Activated CD4-positive, alpha-beta T cell treated with anti-CD3 and anti-CD28 coated beads, Interleukin-2, amount 10 ng/mL, durations not matched to agents 7 days and 5 days (primary cell): Measurements from ENCODE around the gene MAGI2. TPM values are rescaled to one million over a fixed set of nuclear protein-coding genes. Genes with fewer than 3 reads are reported as not detected.

Experiments
- CTCF ChIA-PET: fragments of 350-600 bp; sonication (Branson Sonifier 250); formaldehyde crosslinking; loops from one replicate; lab custom pipeline; 2021; ENCODE audit warnings: antibody characterized with exemption; lab: Charles Lee
- POLR2A ChIA-PET: fragments of 350-600 bp; sonication (Branson Sonifier 250); formaldehyde crosslinking; loops from one replicate; lab custom pipeline; 2021; ENCODE audit warnings: antibody characterized with exemption; lab: Charles Lee
- DNase-seq: peaks from one replicate; pipeline ENCODE4 v3.0.0-alpha.2; 2020
- H3K27ac Mint-ChIP-seq: one replicate; pipeline ENCODE4 v1.8.0; 2021; ENCODE audit warnings: mild to moderate bottlenecking, moderate library complexity, mixed read lengths
- H3K27me3 Mint-ChIP-seq: one replicate; pipeline ENCODE4 v1.8.0; 2021; ENCODE audit warnings: mixed read lengths
- H3K36me3 Mint-ChIP-seq: one replicate; pipeline ENCODE4 v1.8.0; 2021; ENCODE audit warnings: low read depth, mixed read lengths
- H3K4me1 Mint-ChIP-seq: one replicate; pipeline ENCODE4 v1.8.0; 2021; ENCODE audit warnings: mixed read lengths
- H3K4me3 Mint-ChIP-seq: one replicate; pipeline ENCODE4 v1.8.0; 2021; ENCODE audit warnings: mild to moderate bottlenecking, moderate library complexity, mixed read lengths
- H3K9me3 Mint-ChIP-seq: one replicate; pipeline ENCODE4 v1.8.0; 2021; ENCODE audit warnings: mixed read lengths
- total RNA-seq, 2 experiments: library from RNA; stranded (reverse); gene quantifications; one replicate each; pipeline ENCODE4 v1.2.3, GENCODE V29; 2021

MAGI2 gene
- total RNA-seq, 2 experiments from 2014 or later = 0.05 to 0.10 TPM

DNA sequence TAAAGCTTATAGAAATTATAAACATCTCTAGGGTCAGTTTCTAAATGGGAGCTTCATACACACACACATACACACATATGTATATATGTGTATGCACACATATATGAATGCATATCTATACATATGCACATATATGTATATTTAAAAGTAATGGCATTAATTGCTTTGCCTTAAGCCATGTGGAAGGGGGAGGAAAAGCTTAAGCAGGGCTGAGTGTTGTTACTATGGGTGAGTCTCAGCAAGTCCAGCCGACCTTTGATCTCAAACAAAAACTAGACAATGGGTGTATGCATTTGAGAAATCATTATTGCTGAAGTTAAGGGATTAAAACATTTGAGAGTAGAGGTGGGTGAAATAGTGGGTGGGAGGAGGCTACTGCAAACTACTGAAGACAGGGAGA is 546.7 kb downstream of the MAGI2 start:
- H3K9me3 Mint-ChIP-seq = no peaks in the 10 kb centered on the region
- no peak overlapping the region for H3K4me3 Mint-ChIP-seq

DNA sequence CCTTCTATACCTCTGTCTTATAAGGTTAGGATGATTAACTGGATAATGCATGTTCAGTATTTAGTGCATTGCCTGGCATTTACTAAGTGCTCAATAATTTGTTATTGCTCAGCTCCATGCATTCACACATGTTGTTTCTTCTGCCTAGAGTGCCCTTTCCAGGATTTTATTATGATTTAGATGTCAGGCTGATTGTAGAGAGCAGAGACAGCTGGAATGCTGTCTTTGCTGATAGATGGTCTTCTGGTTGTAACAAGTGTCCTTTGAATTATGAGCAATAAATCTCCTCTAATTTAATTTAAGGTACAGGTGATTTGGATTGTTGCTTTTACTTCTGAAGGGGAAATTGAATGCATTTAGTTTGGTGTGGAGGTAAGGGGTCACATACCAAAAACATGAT is 548.0 kb downstream of the MAGI2 start:
- Mint-ChIP-seq H3K4me1 (no peaks in the 10 kb centered on the region), H3K27ac (no peak overlapping the region), H3K27me3 (no peaks in the 10 kb centered on the region), H3K9me3 (no peaks in the 10 kb centered on the region), H3K36me3 (no peaks in the 10 kb centered on the region), H3K4me3 (no peak overlapping the region)
- DNase-seq = no peak
- CTCF ChIA-PET = no interaction called here
- POLR2A ChIA-PET = no interaction called here

More for the DNA sequence above, 546.7 kb downstream of the MAGI2 start:
- H3K4me1 Mint-ChIP-seq = no peaks in the 10 kb centered on the region
- POLR2A ChIA-PET = no interaction called here
- no peak overlapping the region for H3K27ac Mint-ChIP-seq
- CTCF ChIA-PET = no interaction called here
- H3K36me3 Mint-ChIP-seq = no peaks in the 10 kb centered on the region
- DNase-seq = no peak
- no peaks in the 10 kb centered on the region for H3K27me3 Mint-ChIP-seq

DNA sequence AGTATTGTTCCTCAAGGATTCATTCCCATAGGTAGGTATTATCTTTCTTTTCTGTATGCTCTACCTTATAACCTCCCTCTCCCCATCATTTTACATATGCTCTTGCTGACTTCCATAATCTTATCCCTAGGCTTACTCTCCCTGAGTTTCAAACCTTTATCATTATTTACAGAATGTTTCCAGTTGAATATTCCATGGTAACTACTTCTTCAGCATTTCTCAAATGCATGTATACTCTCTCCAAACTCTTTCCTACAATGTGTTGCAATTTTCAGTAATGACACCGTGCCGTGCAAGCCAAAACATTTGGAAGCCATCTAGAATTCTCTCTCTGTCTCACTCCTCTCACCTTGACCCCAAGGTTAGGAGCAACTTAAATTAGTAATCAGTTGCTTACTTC is 548.5 kb downstream of the MAGI2 start:
- ChIA-PET CTCF (no interaction called here), POLR2A (no interaction called here)
- no peak for DNase-seq
- Mint-ChIP-seq H3K27ac (no peak overlapping the region), H3K27me3 (no peaks in the 10 kb centered on the region), H3K9me3 (no peaks in the 10 kb centered on the region), H3K36me3 (no peaks in the 10 kb centered on the region), H3K4me3 (no peak overlapping the region), H3K4me1 (no peaks in the 10 kb centered on the region)

GRCh38 chr7:78901566-78901965 is 551.9 kb downstream of the MAGI2 start:
- POLR2A ChIA-PET = no interaction called here
- H3K27me3 Mint-ChIP-seq = no peaks in the 10 kb centered on the region
- no peak overlapping the region for H3K27ac Mint-ChIP-seq
- H3K36me3 Mint-ChIP-seq = no peaks in the 10 kb centered on the region
- H3K4me1 Mint-ChIP-seq = no peaks in the 10 kb centered on the region
- DNase-seq = no peak
- H3K4me3 Mint-ChIP-seq = no peak overlapping the region
- no peaks in the 10 kb centered on the region for H3K9me3 Mint-ChIP-seq
- CTCF ChIA-PET = no interaction called here

DNA sequence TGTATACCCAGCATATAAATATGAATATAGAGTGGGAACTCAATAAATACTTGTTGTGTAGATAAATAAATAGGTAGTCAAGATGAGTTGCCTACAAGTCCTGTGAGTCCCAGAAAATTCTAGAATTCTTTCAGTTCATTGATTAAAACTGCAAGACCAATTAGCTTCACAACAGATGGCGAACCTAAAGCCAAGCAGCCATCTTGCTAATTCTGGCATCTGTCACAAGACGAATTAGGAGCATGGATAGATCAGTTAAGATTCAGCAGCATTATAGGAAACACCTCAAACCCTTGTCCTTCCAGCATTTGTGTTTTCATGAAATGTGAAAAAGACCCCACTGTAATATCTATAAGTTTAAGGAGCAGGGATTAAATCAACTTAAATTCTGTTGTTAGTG is 552.7 kb downstream of the MAGI2 start:
- no peak overlapping the region for H3K4me3 Mint-ChIP-seq
- H3K27ac Mint-ChIP-seq = no peak overlapping the region
- no peak for DNase-seq
- no peaks in the 10 kb centered on the region for H3K27me3 Mint-ChIP-seq
- no peaks in the 10 kb centered on the region for H3K4me1 Mint-ChIP-seq
- ChIA-PET POLR2A (no interaction called here), CTCF (no interaction called here)
- H3K9me3 Mint-ChIP-seq = no peaks in the 10 kb centered on the region
- H3K36me3 Mint-ChIP-seq = no peaks in the 10 kb centered on the region

GRCh38 chr7:78895393-78895792 is 558.1 kb downstream of the MAGI2 start:
- no peaks in the 10 kb centered on the region for H3K27me3 Mint-ChIP-seq
- no peak overlapping the region for H3K4me3 Mint-ChIP-seq
- no peak overlapping the region for H3K27ac Mint-ChIP-seq
- H3K36me3 Mint-ChIP-seq = no peaks in the 10 kb centered on the region
- no peaks in the 10 kb centered on the region for H3K4me1 Mint-ChIP-seq
- no peak for DNase-seq
- H3K9me3 Mint-ChIP-seq = no peaks in the 10 kb centered on the region
- ChIA-PET CTCF (no interaction called here), POLR2A (no interaction called here)

DNA sequence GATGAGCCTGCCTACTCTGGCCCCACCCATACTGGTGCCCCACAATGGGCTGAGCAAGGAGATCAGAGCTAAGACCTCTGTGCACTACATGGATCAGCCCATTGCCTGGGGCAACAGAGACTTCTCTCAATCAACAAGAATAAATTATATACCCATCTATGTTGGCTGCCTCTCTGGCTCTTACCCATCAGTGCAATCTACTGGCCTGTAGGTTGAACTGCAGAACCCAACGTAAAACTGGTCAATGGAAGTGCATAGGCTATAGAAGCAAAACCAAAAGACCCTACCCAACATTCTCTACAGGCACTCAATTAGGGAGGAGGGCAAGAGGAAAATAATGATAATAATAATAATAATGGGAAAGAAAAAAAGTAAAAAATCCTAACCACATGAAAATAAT is 574.3 kb downstream of the MAGI2 start:
- no peak for DNase-seq
- H3K9me3 Mint-ChIP-seq = peaks cover 12% of the 10 kb centered on the region
- ChIA-PET POLR2A (no interaction called here), CTCF (no interaction called here)
- no peak overlapping the region for H3K27ac Mint-ChIP-seq
- H3K4me1 Mint-ChIP-seq = no peaks in the 10 kb centered on the region
- H3K27me3 Mint-ChIP-seq = no peaks in the 10 kb centered on the region
- no peaks in the 10 kb centered on the region for H3K36me3 Mint-ChIP-seq
- no peak overlapping the region for H3K4me3 Mint-ChIP-seq

DNA sequence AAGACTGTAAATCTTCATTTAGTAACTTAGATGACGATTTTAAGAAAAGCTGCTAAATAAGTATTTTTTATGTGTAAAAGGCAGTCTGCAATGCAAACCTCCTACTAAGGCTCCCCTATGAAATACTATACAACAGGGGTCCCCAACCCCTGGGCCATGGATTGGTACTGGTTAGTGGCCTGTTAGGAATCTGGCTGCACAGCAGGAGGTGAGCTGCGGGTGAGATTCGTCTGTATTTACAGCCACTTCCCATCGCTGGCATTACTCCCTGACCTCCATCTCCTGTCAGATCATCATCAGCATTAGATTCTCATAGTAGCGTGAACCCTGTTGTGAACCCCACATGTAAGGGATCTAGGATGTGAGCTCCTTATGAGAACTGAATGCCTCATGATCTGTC is 580.4 kb downstream of the MAGI2 start:
- CTCF ChIA-PET = interaction anchor here (0.6 kb wide), 1 partner anchor 106 kb away, joined by 3 read pairs; no protein-coding TSS in a partner anchor
- Mint-ChIP-seq H3K4me3 (no peak overlapping the region), H3K4me1 (no peaks in the 10 kb centered on the region), H3K27me3 (no peaks in the 10 kb centered on the region), H3K27ac (no peak overlapping the region), H3K9me3 (peaks cover 6% of the 10 kb centered on the region), H3K36me3 (no peaks in the 10 kb centered on the region)
- POLR2A ChIA-PET = no interaction called here
- DNase-seq = no peak

- ChIA-PET POLR2A (no interaction called here), CTCF (no interaction called here)
- no peaks in the 10 kb centered on the region for H3K27me3 Mint-ChIP-seq
- H3K36me3 Mint-ChIP-seq = no peaks in the 10 kb centered on the region
- no peak overlapping the region for H3K4me3 Mint-ChIP-seq
- no peaks in the 10 kb centered on the region for H3K4me1 Mint-ChIP-seq
- H3K27ac Mint-ChIP-seq = no peak overlapping the region
- peaks cover 13% of the 10 kb centered on the region for H3K9me3 Mint-ChIP-seq
- no peak for DNase-seq
Measured at GRCh38 chr7:78864339-78864738, 589.1 kb downstream of the MAGI2 start.

DNA sequence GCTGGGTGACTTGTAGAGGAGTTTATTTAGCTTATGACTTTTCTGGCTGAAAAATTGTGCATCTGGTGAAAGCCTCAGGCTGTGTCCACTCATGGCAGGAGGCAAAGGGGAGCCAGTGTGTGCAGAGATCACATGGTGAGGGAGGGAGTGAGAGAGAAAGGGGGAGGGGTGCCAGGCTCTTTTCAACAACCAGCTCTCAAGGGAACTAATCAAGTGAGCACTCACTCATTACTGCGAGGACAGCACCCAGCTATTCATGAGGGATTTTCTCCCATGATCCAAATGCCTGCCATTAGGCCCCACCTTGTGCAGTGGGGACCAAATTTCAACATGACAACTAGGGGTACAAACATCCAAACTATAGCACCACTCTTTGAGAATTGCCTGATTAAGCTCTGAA is 590.2 kb downstream of the MAGI2 start:
- POLR2A ChIA-PET = no interaction called here
- DNase-seq = no peak
- H3K36me3 Mint-ChIP-seq = no peaks in the 10 kb centered on the region
- no peak overlapping the region for H3K4me3 Mint-ChIP-seq
- CTCF ChIA-PET = no interaction called here
- peaks cover 13% of the 10 kb centered on the region for H3K9me3 Mint-ChIP-seq
- H3K4me1 Mint-ChIP-seq = no peaks in the 10 kb centered on the region
- H3K27me3 Mint-ChIP-seq = no peaks in the 10 kb centered on the region
- H3K27ac Mint-ChIP-seq = no peak overlapping the region

DNA sequence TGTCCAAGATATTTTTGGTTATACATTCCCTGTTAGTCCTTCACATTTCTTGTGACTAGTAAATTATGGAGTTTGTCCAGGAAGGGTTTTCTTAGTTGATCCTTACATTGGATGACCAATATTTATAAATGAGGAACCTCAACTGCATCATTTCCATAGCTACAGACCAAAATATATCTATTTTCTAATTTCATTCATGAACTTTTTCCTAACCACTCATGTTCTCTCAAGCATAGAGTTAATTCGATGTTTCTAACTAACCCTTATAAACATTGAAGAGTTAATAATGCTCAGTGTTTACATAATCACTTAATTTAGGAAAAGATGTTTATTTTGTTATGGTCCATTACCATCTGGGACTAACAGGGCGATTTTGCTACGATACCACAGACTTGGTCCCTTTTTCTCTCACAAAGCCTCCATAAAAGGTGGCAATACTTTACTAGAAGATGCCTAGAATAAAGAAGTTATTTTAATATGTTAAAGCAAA is 591.0 kb downstream of the MAGI2 start:
- H3K9me3 Mint-ChIP-seq = peaks cover 10% of the 10 kb centered on the region
- no peaks in the 10 kb centered on the region for H3K27me3 Mint-ChIP-seq
- no peaks in the 10 kb centered on the region for H3K36me3 Mint-ChIP-seq
- peak overlapping the region; percentile 22 for H3K27ac Mint-ChIP-seq
- ChIA-PET POLR2A (no interaction called here), CTCF (no interaction called here)
- no peak for DNase-seq
- no peak overlapping the region for H3K4me3 Mint-ChIP-seq
- no peaks in the 10 kb centered on the region for H3K4me1 Mint-ChIP-seq

DNA sequence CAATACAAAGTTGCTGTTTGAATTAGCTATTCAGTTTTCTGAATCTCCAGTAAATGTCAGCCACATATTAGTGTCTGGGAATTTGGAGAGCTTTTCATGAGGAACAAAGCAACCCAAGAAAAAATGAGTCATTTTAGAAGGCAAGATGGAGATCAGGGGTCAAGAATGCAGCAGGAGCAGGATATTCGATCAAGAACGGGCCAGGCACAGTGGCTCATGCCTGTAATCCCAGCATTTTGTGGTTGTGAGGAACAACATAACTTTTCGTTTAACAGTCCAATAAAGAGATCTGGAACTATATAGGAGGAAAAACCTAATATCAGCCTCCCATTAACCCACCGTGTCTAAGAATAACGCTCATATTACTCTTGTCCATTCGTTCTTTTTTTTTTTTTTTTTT is 600.5 kb downstream of the MAGI2 start:
- no peak for DNase-seq
- POLR2A ChIA-PET = no interaction called here
- CTCF ChIA-PET = no interaction called here
- Mint-ChIP-seq H3K36me3 (no peaks in the 10 kb centered on the region), H3K27ac (no peak overlapping the region), H3K27me3 (no peaks in the 10 kb centered on the region), H3K4me1 (no peaks in the 10 kb centered on the region), H3K4me3 (no peak overlapping the region), H3K9me3 (peaks cover 3% of the 10 kb centered on the region)

DNA sequence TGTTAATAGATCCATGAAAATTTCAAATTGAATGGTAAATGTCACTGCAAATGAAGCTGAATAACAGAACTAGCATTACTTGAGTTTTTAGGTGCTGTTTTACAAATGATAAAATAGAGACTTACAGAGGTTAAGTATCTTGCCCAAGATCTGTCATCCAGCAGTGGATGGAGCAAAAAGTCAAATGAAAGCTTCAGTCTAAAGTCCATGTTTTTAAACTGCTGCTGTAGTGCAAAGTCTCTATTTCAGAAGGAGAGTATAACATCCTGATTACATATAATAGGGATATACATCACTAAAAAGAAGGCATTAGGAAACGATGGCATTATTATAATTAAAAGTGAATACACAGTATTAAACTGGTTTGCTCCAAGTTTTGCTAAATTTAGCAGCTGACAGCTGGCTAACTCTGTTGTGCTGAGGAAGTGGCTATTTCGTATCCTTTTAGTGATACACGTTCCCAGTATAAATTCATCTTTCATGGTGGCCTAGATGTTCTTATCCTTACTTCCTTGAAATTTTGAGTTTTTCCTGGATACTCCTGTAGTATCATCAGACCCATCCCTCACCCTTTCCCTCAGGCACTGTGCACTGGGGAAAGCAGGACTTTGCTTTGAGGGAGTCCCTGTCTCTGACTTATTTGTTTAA is 603.2 kb downstream of the MAGI2 start:
- no peaks in the 10 kb centered on the region for H3K27me3 Mint-ChIP-seq
- no peaks in the 10 kb centered on the region for H3K36me3 Mint-ChIP-seq
- H3K4me1 Mint-ChIP-seq = no peaks in the 10 kb centered on the region
- no peak for DNase-seq
- H3K9me3 Mint-ChIP-seq = peaks cover 3% of the 10 kb centered on the region
- no peak overlapping the region for H3K4me3 Mint-ChIP-seq
- ChIA-PET CTCF (no interaction called here), POLR2A (no interaction called here)
- H3K27ac Mint-ChIP-seq = no peak overlapping the region

DNA sequence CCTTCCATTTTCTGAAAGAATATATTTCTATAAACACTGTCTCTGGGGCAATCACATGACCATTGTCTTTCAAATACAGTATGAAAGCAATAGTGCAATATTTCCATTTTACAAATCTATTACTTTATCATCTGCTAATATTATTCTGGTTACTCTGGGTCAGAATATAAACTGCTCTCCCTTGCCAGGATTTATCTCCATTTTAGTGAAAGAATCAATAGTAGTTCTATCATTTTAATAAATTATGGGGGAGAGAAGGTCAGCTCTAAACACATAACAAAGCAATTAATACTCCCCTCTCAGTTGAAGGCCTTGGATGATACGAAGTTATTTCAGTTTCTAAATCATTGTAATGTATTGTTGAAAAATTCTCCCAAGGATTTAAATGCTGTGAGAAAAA is 608.3 kb downstream of the MAGI2 start:
- Mint-ChIP-seq H3K9me3 (no peaks in the 10 kb centered on the region), H3K4me3 (no peak overlapping the region), H3K4me1 (no peaks in the 10 kb centered on the region), H3K27ac (no peak overlapping the region), H3K36me3 (no peaks in the 10 kb centered on the region), H3K27me3 (no peaks in the 10 kb centered on the region)
- DNase-seq = no peak
- POLR2A ChIA-PET = no interaction called here
- CTCF ChIA-PET = no interaction called here
